BLaER1 treated with 17β-estradiol and CSF1 and Interleukin-3, amounts not matched to agents 10 nM and 100 nM (cell line): ENCODE data around the gene AMPD1.

Source experiments
- H3K27ac ChIP-seq, 11 experiments: shearing (Covaris generic); formaldehyde crosslinking; 2 replicates each; pipeline ENCODE4 v1.8.1; 2022
- H3K27me3 ChIP-seq, 11 experiments: shearing (Covaris generic); formaldehyde crosslinking; 2 replicates each; pipeline ENCODE4 v1.8.1; 2022
- H3K36me3 ChIP-seq, 11 experiments: shearing (Covaris generic); formaldehyde crosslinking; 2 replicates each; pipeline ENCODE4 v1.8.1; 2022
- H3K4me1 ChIP-seq, 10 experiments: shearing (Covaris generic); formaldehyde crosslinking; 2 replicates each; pipeline ENCODE4 v1.8.1; 2022
- H3K4me2 ChIP-seq, 11 experiments: shearing (Covaris generic); formaldehyde crosslinking; 2 replicates each; pipeline ENCODE4 v1.8.1; 2022
- H3K4me3 ChIP-seq, 10 experiments: shearing (Covaris generic); formaldehyde crosslinking; 2 replicates each; pipeline ENCODE4 v1.8.1; 2022
- H3K9ac ChIP-seq, 11 experiments: shearing (Covaris generic); formaldehyde crosslinking; 2 replicates each; pipeline ENCODE4 v1.8.1; 2022
- H3K9me3 ChIP-seq, 11 experiments: shearing (Covaris generic); formaldehyde crosslinking; replicated peaks in 1 of 11; 2 replicates each; pipeline ENCODE4 v1.8.1; 2022
- H4K20me1 ChIP-seq, 11 experiments: shearing (Covaris generic); formaldehyde crosslinking; 2 replicates each; pipeline ENCODE4 v1.8.1; 2022
- Cebpa-rat ChIP-seq, 11 experiments: shearing (Covaris generic); IDR thresholded peaks; 2 replicates each; pipeline ENCODE4 v1.8.1; 2022

AMPD1 gene

GRCh38 chr1:114707604-114708003 lies 12.3 kb upstream of the AMPD1 start:
- Histone ChIP-seq H3K4me3 (no peak overlapping the region), H3K4me2 (no peak overlapping the region), H3K36me3 (peaks cover 69 to 86% (median 76%) of the 10 kb centered on the region in 11 experiments), H3K27ac (no peak overlapping the region), H3K27me3 (no peaks in the 10 kb centered on the region), H3K4me1 (peaks cover 0 to 14% (median 9%) of the 10 kb centered on the region in 10 experiments; a peak in 11 of 20 replicates), H3K9ac (no peak overlapping the region), H4K20me1 (peaks cover 0 to 30% (median 11%) of the 10 kb centered on the region in 11 experiments; a peak in 12 of 22 replicates), H3K9me3 (no peaks in the 10 kb centered on the region)
- no peak for TF ChIP-seq Cebpa-rat (IDR thresholded peaks at IDR 0.05)

DNA sequence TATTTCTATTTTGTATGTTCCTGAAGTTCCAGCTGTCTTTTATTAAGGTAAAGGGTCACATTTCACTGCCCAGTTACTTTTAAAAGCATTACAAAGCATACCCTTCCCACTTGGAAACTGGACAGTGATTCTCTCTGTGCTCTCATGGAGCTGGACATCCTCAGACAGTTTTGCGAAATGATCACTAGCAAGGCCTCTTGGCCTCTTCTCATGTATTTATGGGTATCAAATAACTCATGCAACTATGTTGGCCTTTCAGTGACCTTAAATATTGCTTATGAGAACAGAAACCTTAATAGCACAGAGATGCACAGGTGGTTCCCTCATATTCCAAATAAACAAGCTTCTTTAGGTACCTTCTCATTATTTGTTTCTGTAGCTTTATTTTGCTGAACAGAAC lies 7.9 kb upstream of the AMPD1 start:
- TF ChIP-seq Cebpa-rat (IDR thresholded peaks at IDR 0.05), result no peak
- Histone ChIP-seq H3K27me3 (no peaks in the 10 kb centered on the region), H3K36me3 (peaks cover 28 to 44% (median 36%) of the 10 kb centered on the region in 11 experiments), H3K9me3 (no peaks in the 10 kb centered on the region), H3K27ac (no peak overlapping the region), H3K4me3 (no peak overlapping the region), H3K4me1 (peaks cover 19 to 37% (median 31%) of the 10 kb centered on the region in 10 experiments), H3K4me2 (peak overlapping the region in 7 of 11 experiments; percentile 12 to 44 (median 31); a peak in 12 of 22 replicates), H4K20me1 (peaks cover 0 to 3% (median 0%) of the 10 kb centered on the region in 11 experiments; a peak in 2 of 22 replicates), H3K9ac (no peak overlapping the region)

DNA sequence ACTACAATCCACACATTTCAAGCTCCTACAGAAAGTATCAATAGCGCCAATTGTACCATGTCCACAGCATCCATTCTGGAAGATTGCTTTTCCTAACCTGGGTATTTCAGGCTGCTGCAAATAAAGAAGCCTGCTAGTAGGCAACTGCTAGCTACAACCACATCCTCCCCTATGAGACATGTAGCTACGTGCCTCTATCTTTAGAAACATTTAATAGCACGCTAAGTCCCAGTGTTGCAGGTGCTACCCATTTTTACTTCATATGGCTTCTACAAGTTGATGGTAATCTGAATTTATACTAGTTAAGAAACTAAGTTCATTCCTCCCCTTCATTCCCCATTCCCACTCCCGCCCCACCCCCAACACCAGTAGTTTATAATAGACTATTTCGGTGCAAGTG lies 7.4 kb upstream of the AMPD1 start:
- Histone ChIP-seq H3K27me3 (no peaks in the 10 kb centered on the region), H3K27ac (no peak overlapping the region), H3K9ac (no peak overlapping the region), H3K4me1 (peaks cover 19 to 37% (median 31%) of the 10 kb centered on the region in 10 experiments), H3K4me2 (peak overlapping the region in 6 of 11 experiments; percentile 8 to 44 (median 32); a peak in 10 of 22 replicates), H3K36me3 (peaks cover 23 to 39% (median 31%) of the 10 kb centered on the region in 11 experiments), H3K4me3 (no peak overlapping the region), H3K9me3 (no peaks in the 10 kb centered on the region), H4K20me1 (peaks cover 0 to 3% (median 0%) of the 10 kb centered on the region in 11 experiments; a peak in 1 of 22 replicates)
- TF ChIP-seq Cebpa-rat (IDR thresholded peaks at IDR 0.05), result no peak

GRCh38 chr1:114701931-114702330 lies 6.6 kb upstream of the AMPD1 start:
- no peak for TF ChIP-seq Cebpa-rat (IDR thresholded peaks at IDR 0.05)
- Histone ChIP-seq H3K4me1 (peaks cover 19 to 37% (median 31%) of the 10 kb centered on the region in 10 experiments), H3K4me3 (no peak overlapping the region), H3K27me3 (no peaks in the 10 kb centered on the region), H3K36me3 (peaks cover 15 to 31% (median 22%) of the 10 kb centered on the region in 11 experiments), H3K4me2 (0 out of 22 replicates have a peak overlapping the region, but pooled peaks of 1 of the 11 experiments have one; percentile 44), H4K20me1 (0 out of 22 replicates have a peak, but pooled peaks cover 0 to 3% (median 0%) of the 10 kb centered on the region in 11 experiments), H3K9me3 (no peaks in the 10 kb centered on the region), H3K27ac (no peak overlapping the region), H3K9ac (no peak overlapping the region)

- H3K9ac ChIP-seq, result 0 out of 22 replicates have a peak overlapping the region, but pooled peaks of 1 of the 11 experiments have one; percentile 42
- H3K4me2 ChIP-seq, result peak overlapping the region; percentile 31 to 82 (median 57)
- no peaks in the 10 kb centered on the region for H3K27me3 ChIP-seq
- 0 out of 22 replicates have a peak, but pooled peaks cover 0 to 3% (median 0%) of the 10 kb centered on the region in 11 experiments for H4K20me1 ChIP-seq
- H3K4me1 ChIP-seq, result peaks cover 19 to 37% (median 31%) of the 10 kb centered on the region in 10 experiments
- H3K27ac ChIP-seq, result peak overlapping the region in 2 of 11 experiments; percentile 18 to 42; a peak in 3 of 22 replicates
- H3K9me3 ChIP-seq, result no peaks in the 10 kb centered on the region
- no peak for TF ChIP-seq Cebpa-rat (IDR thresholded peaks at IDR 0.05)
- no peak overlapping the region; a peak in 1 of 20 replicates for H3K4me3 ChIP-seq
- peaks cover 0 to 13% (median 4%) of the 10 kb centered on the region in 11 experiments; a peak in 14 of 22 replicates for H3K36me3 ChIP-seq
Measured at GRCh38 chr1:114700036-114700600, 4.8 kb upstream of the AMPD1 start.

- Histone ChIP-seq H3K27ac (no peak overlapping the region), H3K9ac (no peak overlapping the region), H3K4me1 (peaks cover 17 to 23% (median 21%) of the 10 kb centered on the region in 10 experiments), H4K20me1 (no peaks in the 10 kb centered on the region), H3K27me3 (no peaks in the 10 kb centered on the region), H3K4me2 (no peak overlapping the region), H3K4me3 (no peak overlapping the region), H3K36me3 (no peaks in the 10 kb centered on the region), H3K9me3 (no peaks in the 10 kb centered on the region)
- TF ChIP-seq Cebpa-rat (IDR thresholded peaks at IDR 0.05), result no peak
Measured at GRCh38 chr1:114696810-114697209, 1.5 kb upstream of the AMPD1 start.

DNA sequence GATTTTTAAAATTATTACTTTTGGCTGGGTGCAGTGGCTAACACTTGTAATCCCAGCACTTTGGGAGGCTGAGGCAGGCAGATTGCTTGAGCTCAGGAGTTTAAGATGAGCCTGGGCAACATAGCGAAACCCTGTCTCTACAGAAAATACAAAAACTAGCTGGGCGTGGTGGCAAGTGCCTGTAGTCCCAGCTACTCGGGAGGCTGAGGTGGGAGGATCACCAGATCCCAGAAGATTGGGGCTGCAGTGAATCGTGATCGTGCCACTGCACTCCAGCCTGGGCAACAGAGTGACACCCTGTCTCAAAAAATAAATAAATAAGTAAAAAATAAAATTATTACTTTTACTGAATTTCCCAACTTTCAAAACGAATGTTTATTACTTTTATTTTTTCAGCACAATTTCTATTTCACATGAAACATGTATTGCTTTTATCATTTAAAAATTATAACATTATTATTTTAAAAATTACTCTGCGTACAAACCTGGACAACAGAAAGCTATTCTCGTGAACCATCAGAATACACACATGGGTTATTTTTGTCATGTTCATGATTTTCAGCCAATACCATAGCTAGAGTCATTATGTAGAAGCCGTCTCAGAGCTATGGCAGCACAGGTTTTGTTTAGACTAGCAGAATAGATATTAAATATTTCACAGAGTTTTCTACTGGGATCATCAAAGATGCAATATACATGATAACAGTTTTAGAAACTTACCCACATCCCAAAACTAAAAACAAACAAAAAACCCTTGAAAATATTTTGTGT lies 621 bp downstream of the AMPD1 start:
- TF ChIP-seq Cebpa-rat (IDR thresholded peaks at IDR 0.05), result no peak
- Histone ChIP-seq H3K4me3 (no peak overlapping the region), H3K27me3 (no peaks in the 10 kb centered on the region), H4K20me1 (no peaks in the 10 kb centered on the region), H3K4me2 (no peak overlapping the region), H3K36me3 (no peaks in the 10 kb centered on the region), H3K4me1 (peaks cover under 1 to 2% (median 2%) of the 10 kb centered on the region in 10 experiments; a peak in 16 of 20 replicates), H3K9me3 (no peaks in the 10 kb centered on the region), H3K27ac (no peak overlapping the region), H3K9ac (no peak overlapping the region)

GRCh38 chr1:114692947-114693346 lies 2.4 kb downstream of the AMPD1 start:
- Histone ChIP-seq H4K20me1 (no peaks in the 10 kb centered on the region), H3K9me3 (no peaks in the 10 kb centered on the region), H3K27me3 (no peaks in the 10 kb centered on the region), H3K4me3 (no peak overlapping the region), H3K4me1 (no peaks in the 10 kb centered on the region), H3K4me2 (no peak overlapping the region), H3K9ac (no peak overlapping the region), H3K27ac (no peak overlapping the region), H3K36me3 (no peaks in the 10 kb centered on the region)
- TF ChIP-seq Cebpa-rat (IDR thresholded peaks at IDR 0.05), result no peak

DNA sequence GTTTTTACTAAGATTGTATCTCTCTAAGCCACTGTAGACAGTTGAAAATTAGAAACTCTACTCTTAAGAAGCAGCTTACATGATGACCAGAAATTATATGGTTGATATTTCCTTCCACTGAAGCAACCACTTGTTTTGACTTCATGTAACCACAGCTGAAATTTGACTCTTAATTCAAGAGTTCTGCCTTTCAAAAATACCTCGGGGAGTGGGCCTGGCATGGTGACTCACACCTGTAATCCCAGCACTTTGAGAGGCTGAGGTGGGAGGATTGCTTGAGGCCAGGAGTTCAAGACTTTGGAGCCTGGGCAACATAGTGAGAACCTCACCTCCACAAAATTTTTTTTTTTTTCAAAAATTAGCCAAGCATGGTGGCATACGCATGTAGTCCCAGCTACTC lies 4.3 kb downstream of the AMPD1 start:
- Histone ChIP-seq H4K20me1 (no peaks in the 10 kb centered on the region), H3K27ac (no peak overlapping the region), H3K27me3 (no peaks in the 10 kb centered on the region), H3K9me3 (no peaks in the 10 kb centered on the region), H3K4me1 (no peaks in the 10 kb centered on the region), H3K4me2 (no peak overlapping the region), H3K9ac (no peak overlapping the region), H3K36me3 (no peaks in the 10 kb centered on the region), H3K4me3 (no peak overlapping the region)
- no peak for TF ChIP-seq Cebpa-rat (IDR thresholded peaks at IDR 0.05)
